Heart right ventricle (tissue), 16 donors: ENCODE data around the gene ZXDC. TPM values are rescaled to one million over a fixed set of nuclear protein-coding genes. Genes with fewer than 3 reads are reported as not detected.

Experiments used
- ATAC-seq, 8 donors: fragments of 200-7000 bp; cut with Tn5 transposase; one replicate each; pipeline ENCODE4 v1.9.1; 2020; ENCODE audit warnings: mild to moderate bottlenecking in 8 of 8, moderate library complexity in 8 of 8, moderate number of reproducible peaks in 1 of 8
- DNase-seq, 2 donors: peaks; one replicate each; pipeline ENCODE4 v3.0.0-alpha.2; 2020
- H3K27ac ChIP-seq, 10 donors: fragments of 200-600 bp; sonication (generic) in 2 of 10; one replicate each; pipeline versions ENCODE4 v1.5.0 to v1.8.0; 2020 to 2022; ENCODE audit warnings: mild to moderate bottlenecking in 3 of 10
- H3K27me3 ChIP-seq, 7 donors: fragments of 200-600 bp; one replicate each; pipeline ENCODE4 v1.8.0; 2021 to 2022; ENCODE audit warnings: mild to moderate bottlenecking in 2 of 7
- H3K36me3 ChIP-seq, 9 donors: fragments of 200-600 bp; sonication (generic) in 1 of 9; one replicate each; pipeline versions ENCODE4 v1.5.0 to v1.8.0; 2020 to 2022; ENCODE audit warnings: mild to moderate bottlenecking in 2 of 9
- H3K4me1 ChIP-seq, 9 donors: fragments of 200-600 bp; sonication (generic) in 1 of 9; one replicate each; pipeline versions ENCODE4 v1.5.0 to v1.8.0; 2020 to 2022; ENCODE audit warnings: mild to moderate bottlenecking in 4 of 9
- H3K4me3 ChIP-seq, 10 donors: fragments of 200-600 bp; sonication (generic) in 2 of 10; one replicate each; pipeline versions ENCODE4 v1.5.0 to v1.8.0; 2020 to 2022; ENCODE audit warnings: mild to moderate bottlenecking in 7 of 10, moderate library complexity in 2 of 10
- H3K9me3 ChIP-seq, 11 donors: fragments of 200-600 bp in 10 of 11; sonication (generic) in 2 of 11; one replicate each; pipeline versions ENCODE4 v1.5.0 to v1.8.0; 2013 to 2022; ENCODE audit warnings: mild to moderate bottlenecking in 2 of 11, control low read depth in 1 of 11, moderate library complexity in 1 of 11
- CTCF ChIP-seq, 9 donors: fragments of 200-600 bp; sonication (generic) in 2 of 9; IDR thresholded peaks; one replicate each; pipeline versions ENCODE4 v1.5.0 to v1.8.0; 2021 to 2022; ENCODE audit warnings: antibody characterized with exemption in 9 of 9, mild to moderate bottlenecking in 5 of 9, moderate library complexity in 1 of 9
- WGBS, 2 donors: extraction: QIAGEN DNeasy Blood & Tissue Kit; methylation state at CpG; one replicate each; pipeline ENCODE4 v1.1.7; 2013; ENCODE audit warnings: inconsistent platforms in 1 of 2; 5-methylcytosine and 5-hydroxymethylcytosine counted together
- intact Hi-C, 10 donors: fragments of 100-400 bp; cut with DNase I; formaldehyde crosslinking; loops; one replicate each; pipeline versions ENCODE4 v1.11.1 to v1.14.2; 2022
- polyA plus RNA-seq, 2 donors: library from polyadenylated mRNA; stranded (reverse); fragments of 200-250 nt; gene quantifications; one replicate each; pipeline ENCODE4 v1.2.3, GENCODE V29; 2013
- total RNA-seq, 10 donors: library from RNA; stranded (reverse); fragmentation: NEBNext Ultra II Directional in 3 of 10; extraction: Animal tissue kit (Norgen Biotek cat#: 25700) in 3 of 10; gene quantifications; one replicate each; pipeline versions ENCODE4 v1.2.1 to v1.2.4, GENCODE V29; 2021 to 2023
- donor health status: Arrhythmogenic right ventricular cardiomyopathy.
- donor health status: ischemic (EF 13 %, LVEDD 7.1; RV severe dilation, severe dysfunction).
- donor health status: healthy with polysubstance abuse.
- donor health status: DM: no; HTN: yes; CAD: no.
- donor health status: DM: no; HTN: no; CAD: no.
- donor health status: ischemic (EF 25% LVEDD 6.9; RV normal size, moderate dysfunction).
- donor health status: ischemic (EF 25% LVEDD 5.7; RV mildly dilated, moderate dysfunction).
- donor health status: healthy.
- donor health status: DM: yes; HTN: yes; CAD: no.
- donor health status: Ischemic cardiomyopathy.
- donor health status: ischemic (EF 35%, LVEDD 5.7; RV mildly dilated, moderate dysfunction).
- donor health status: nonischemic (EF 11% LVEDD 7.7; RV severe dilation, severe dysfunction).
- donor health status: DM: yes; HTN: yes; CAD: no.
- donor health status: PGD.
- donor health status: ischemic (EF 29% LVEDD 5.4; RV normal size, mild dysfunction).
- donor health status: nonischemic (EF 23%, LVEDD 6.1; RV moderate dilation, normal function).

ZXDC gene
- total and polyA plus RNA-seq, 12 donors = 6.6 to 25.4 (median 19.4) TPM

- Histone ChIP-seq H3K27ac (no peak overlapping the region), H3K36me3 (no peaks in the 10 kb centered on the region), H3K4me3 (no peak overlapping the region), H3K27me3 (peaks cover 0 to 20% (median 10%) of the 10 kb centered on the region in 7 donors), H3K9me3 (peaks cover 0 to 6% (median 0%) of the 10 kb centered on the region in 11 donors), H3K4me1 (peaks cover 0 to 4% (median 3%) of the 10 kb centered on the region in 9 donors)
- 85 to 93% methylated on average over 4 of the region's 4 CpGs for WGBS, 2 donors
- ATAC-seq = no peak
- TF ChIP-seq CTCF (IDR thresholded peaks at IDR 0.05) = no peak
- no peak for DNase-seq
- intact Hi-C loops = loop anchor here in 1 of 10 donors (10.0 kb wide), 1 partner anchor 65 kb away; no protein-coding TSS in a partner anchor
Observed at GRCh38 chr3:126399756-126400155, 75.9 kb downstream of the ZXDC start.

GRCh38 chr3:126399351-126399735 is 76.3 kb downstream of the ZXDC start:
- DNase-seq = no peak
- intact Hi-C loops = loop anchor here in 1 of 10 donors (10.0 kb wide), 1 partner anchor 65 kb away; no protein-coding TSS in a partner anchor
- ATAC-seq = no peak
- H3K4me3 ChIP-seq = no peak overlapping the region
- no peak overlapping the region for H3K27ac ChIP-seq
- peaks cover 0 to 8% (median 3%) of the 10 kb centered on the region in 9 donors for H3K4me1 ChIP-seq
- no peaks in the 10 kb centered on the region for H3K36me3 ChIP-seq
- peaks cover 0 to 20% (median 13%) of the 10 kb centered on the region in 7 donors for H3K27me3 ChIP-seq
- WGBS, 2 donors = 74 to 76% methylated on average over 1 of the region's 1 CpG
- H3K9me3 ChIP-seq = peaks cover 0 to 6% (median 0%) of the 10 kb centered on the region in 11 donors
- no peak for TF ChIP-seq CTCF (IDR thresholded peaks at IDR 0.05)

- DNase-seq (no peak), ATAC-seq (no peak)
- peaks cover 0 to 26% (median 14%) of the 10 kb centered on the region in 7 donors for H3K27me3 ChIP-seq
- no peak overlapping the region for H3K4me3 ChIP-seq
- peaks cover 0 to 6% (median 0%) of the 10 kb centered on the region in 11 donors for H3K9me3 ChIP-seq
- H3K27ac ChIP-seq = no peak overlapping the region
- no peak for TF ChIP-seq CTCF (IDR thresholded peaks at IDR 0.05)
- no peaks in the 10 kb centered on the region for H3K36me3 ChIP-seq
- 90 to 92% methylated on average over 14 of the region's 14 CpGs for WGBS, 2 donors
- H3K4me1 ChIP-seq = peaks cover 0 to 9% (median 3%) of the 10 kb centered on the region in 9 donors
- intact Hi-C loops = loop anchor here in 1 of 10 donors (10.0 kb wide), 1 partner anchor 66 kb away; no protein-coding TSS in a partner anchor
Observed at GRCh38 chr3:126398423-126399350, 77.0 kb downstream of the ZXDC start.

GRCh38 chr3:126397610-126398422 is 77.9 kb downstream of the ZXDC start:
- H3K27ac ChIP-seq = no peak overlapping the region
- intact Hi-C loops = loop anchor here in 1 of 10 donors (10.0 kb wide), 1 partner anchor 67 kb away; no protein-coding TSS in a partner anchor
- WGBS, 2 donors = 94% methylated on average over 13 of the region's 13 CpGs
- peaks cover 0 to 9% (median 3%) of the 10 kb centered on the region in 9 donors for H3K4me1 ChIP-seq
- peaks cover 0 to 34% (median 14%) of the 10 kb centered on the region in 7 donors for H3K27me3 ChIP-seq
- DNase-seq (no peak), ATAC-seq (no peak)
- no peak for TF ChIP-seq CTCF (IDR thresholded peaks at IDR 0.05)
- no peak overlapping the region for H3K4me3 ChIP-seq
- peaks cover 0 to 6% (median 0%) of the 10 kb centered on the region in 11 donors for H3K9me3 ChIP-seq
- no peaks in the 10 kb centered on the region for H3K36me3 ChIP-seq
